ENCODE results near the gene ING3.

DNA sequence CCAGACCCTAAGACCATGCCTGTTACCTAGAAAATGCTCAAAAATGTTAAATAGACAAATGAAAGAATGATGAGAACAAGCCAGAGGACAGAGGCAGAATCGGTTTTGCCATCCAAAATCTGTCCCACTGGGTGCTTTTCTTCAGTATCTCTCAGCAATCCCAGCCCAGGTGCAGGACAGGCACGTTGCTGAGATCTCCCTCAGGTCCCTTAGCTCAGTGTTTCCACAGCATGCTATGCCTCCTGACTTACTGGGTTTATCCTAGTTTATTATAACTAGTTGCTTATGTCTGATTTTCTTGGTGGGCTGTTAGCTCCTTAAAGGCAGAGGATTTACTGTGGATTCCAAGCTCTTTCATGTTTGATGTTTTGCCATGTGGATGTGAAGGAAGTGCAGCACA lies 58.2 kb downstream of the ING3 start:
- TF ChIP-seq, protein P1, sequence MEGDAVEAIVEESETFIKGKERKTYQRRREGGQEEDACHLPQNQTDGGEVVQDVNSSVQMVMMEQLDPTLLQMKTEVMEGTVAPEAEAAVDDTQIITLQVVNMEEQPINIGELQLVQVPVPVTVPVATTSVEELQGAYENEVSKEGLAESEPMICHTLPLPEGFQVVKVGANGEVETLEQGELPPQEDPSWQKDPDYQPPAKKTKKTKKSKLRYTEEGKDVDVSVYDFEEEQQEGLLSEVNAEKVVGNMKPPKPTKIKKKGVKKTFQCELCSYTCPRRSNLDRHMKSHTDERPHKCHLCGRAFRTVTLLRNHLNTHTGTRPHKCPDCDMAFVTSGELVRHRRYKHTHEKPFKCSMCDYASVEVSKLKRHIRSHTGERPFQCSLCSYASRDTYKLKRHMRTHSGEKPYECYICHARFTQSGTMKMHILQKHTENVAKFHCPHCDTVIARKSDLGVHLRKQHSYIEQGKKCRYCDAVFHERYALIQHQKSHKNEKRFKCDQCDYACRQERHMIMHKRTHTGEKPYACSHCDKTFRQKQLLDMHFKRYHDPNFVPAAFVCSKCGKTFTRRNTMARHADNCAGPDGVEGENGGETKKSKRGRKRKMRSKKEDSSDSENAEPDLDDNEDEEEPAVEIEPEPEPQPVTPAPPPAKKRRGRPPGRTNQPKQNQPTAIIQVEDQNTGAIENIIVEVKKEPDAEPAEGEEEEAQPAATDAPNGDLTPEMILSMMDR (IDR thresholded peaks at IDR 0.05): no peak
- TF ChIP-seq REST (IDR thresholded peaks at IDR 0.05; ENCODE audit: insufficient read depth in 1 of 2, low read depth in 2 of 2, low read length in 1 of 2) (no peak), POLR2AphosphoS5 (IDR thresholded peaks at IDR 0.05; ENCODE audit: low read depth, low read length) (no peak), SIN3A (IDR thresholded peaks at IDR 0.05; ENCODE audit: borderline replicate concordance, insufficient read depth, low read depth, low read length) (no peak), TCF7L2 (IDR thresholded peaks at IDR 0.05; ENCODE audit: low read depth, low read length) (no peak)

All from Panc1 (cell line).